Colonic mucosa (tissue), 4 donors: ENCODE results near the gene SPEG. TPM values are rescaled to one million over a fixed set of nuclear protein-coding genes. Genes with fewer than 3 reads are reported as not detected.

Source experiments
- DNase-seq: peaks from one replicate; pipeline ENCODE4 v3.0.0-alpha.2; 2020
- H3K27ac ChIP-seq: fragments of 200-600 bp; one replicate; pipeline ENCODE4 v1.8.0; 2021
- H3K27me3 ChIP-seq: fragments of 200-600 bp; one replicate; pipeline ENCODE4 v1.8.0; 2021
- H3K36me3 ChIP-seq: fragments of 200-600 bp; one replicate; pipeline ENCODE4 v1.8.0; 2021
- H3K4me1 ChIP-seq: fragments of 200-600 bp; one replicate; pipeline ENCODE4 v1.8.0; 2021; ENCODE audit warnings: mild to moderate bottlenecking
- H3K4me3 ChIP-seq: fragments of 200-600 bp; one replicate; pipeline ENCODE4 v1.8.0; 2021
- H3K9ac ChIP-seq, 2 donors: one replicate each; pipeline ENCODE4 v1.7.0; 2013; ENCODE audit warnings: control low read depth in 2 of 2, low read depth in 2 of 2, low read length in 2 of 2
- H3K9me3 ChIP-seq: fragments of 200-600 bp; one replicate; pipeline ENCODE4 v1.8.0; 2021
- intact Hi-C: fragments of 100-400 bp; cut with DNase I; formaldehyde crosslinking; loops from one replicate; pipeline ENCODE4 v1.14.1; 2022
- total RNA-seq, 2 donors: library from RNA; stranded (reverse); fragmentation: NEBNext Ultra II Directional in 1 of 2; extraction: Animal tissue kit (Norgen Biotek cat#: 25700) in 1 of 2; gene quantifications; one replicate each; pipeline ENCODE4 v1.2.1, GENCODE V29; 2021
- TF ChIP-seq, protein P1 (sequence below): fragments of 200-600 bp; IDR thresholded peaks from one replicate; pipeline ENCODE4 v1.8.0; 2022; ENCODE audit warnings: antibody characterized with exemption, mild to moderate bottlenecking
- donor health status: healthy.
- donor health status: DM: no; HTN: no; CAD: no.
- donor health status: DM: no; HTN: no; CAD: no.

Gene SPEG
- total RNA-seq, 2 donors from 2014 or later = 6.2 to 19.3 TPM

- Histone ChIP-seq H3K27ac (no peak overlapping the region), H3K36me3 (no peaks in the 10 kb centered on the region), H3K4me3 (no peak overlapping the region), H3K9ac (no peak overlapping the region), H3K9me3 (no peaks in the 10 kb centered on the region), H3K27me3 (peaks cover 28% of the 10 kb centered on the region), H3K4me1 (no peaks in the 10 kb centered on the region)
- DNase-seq = no peak
- TF ChIP-seq, protein P1, sequence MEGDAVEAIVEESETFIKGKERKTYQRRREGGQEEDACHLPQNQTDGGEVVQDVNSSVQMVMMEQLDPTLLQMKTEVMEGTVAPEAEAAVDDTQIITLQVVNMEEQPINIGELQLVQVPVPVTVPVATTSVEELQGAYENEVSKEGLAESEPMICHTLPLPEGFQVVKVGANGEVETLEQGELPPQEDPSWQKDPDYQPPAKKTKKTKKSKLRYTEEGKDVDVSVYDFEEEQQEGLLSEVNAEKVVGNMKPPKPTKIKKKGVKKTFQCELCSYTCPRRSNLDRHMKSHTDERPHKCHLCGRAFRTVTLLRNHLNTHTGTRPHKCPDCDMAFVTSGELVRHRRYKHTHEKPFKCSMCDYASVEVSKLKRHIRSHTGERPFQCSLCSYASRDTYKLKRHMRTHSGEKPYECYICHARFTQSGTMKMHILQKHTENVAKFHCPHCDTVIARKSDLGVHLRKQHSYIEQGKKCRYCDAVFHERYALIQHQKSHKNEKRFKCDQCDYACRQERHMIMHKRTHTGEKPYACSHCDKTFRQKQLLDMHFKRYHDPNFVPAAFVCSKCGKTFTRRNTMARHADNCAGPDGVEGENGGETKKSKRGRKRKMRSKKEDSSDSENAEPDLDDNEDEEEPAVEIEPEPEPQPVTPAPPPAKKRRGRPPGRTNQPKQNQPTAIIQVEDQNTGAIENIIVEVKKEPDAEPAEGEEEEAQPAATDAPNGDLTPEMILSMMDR = no peak
- intact Hi-C loops = no loop called here
These were observed 73.7 kb downstream of the SPEG start for GRCh38 chr2:219508444-219508734.

DNA sequence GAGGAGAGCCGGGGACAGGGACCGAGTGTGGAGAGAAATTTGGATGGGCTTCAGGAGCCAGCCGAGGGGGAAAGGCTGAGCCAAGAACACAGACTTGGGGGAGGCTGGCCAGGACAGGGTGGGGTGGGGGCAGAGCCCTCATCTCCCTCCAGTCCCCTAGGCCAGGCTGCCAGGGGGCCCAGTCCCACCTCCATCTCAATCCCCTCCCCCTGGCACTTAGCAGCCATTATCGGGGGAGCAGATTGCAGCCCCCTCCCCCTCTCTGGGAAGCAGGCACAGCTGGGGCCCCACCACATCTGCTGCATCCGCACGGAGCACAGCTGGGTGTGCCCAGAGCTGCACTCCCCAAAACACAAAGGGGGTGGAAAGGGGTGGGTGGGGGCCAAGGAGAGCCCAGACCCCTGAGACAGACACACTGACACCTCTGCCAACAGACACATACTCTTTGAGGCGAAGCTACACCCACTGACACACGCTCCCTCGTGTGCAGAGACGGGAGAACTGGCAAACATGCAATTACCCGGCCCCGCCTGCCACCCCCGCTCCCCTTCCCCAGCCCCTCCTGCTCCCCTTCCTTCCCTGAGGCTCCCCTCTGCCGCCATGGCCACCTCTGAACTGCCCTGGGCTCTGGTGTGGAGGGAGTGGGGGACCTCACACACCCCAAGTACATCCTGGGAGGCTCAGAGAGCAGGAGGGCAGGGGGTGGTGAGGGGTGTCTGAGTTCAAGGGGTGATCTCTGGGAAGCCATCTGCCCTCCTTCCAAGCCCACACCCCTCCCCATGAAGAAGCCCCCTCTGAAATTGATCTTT is 74.5 kb downstream of the SPEG start:
- intact Hi-C loops = no loop called here
- no peak overlapping the region for H3K27ac ChIP-seq
- TF ChIP-seq, protein P1 = no peak
- H3K9ac ChIP-seq = no peak overlapping the region
- H3K36me3 ChIP-seq = no peaks in the 10 kb centered on the region
- H3K4me1 ChIP-seq = no peaks in the 10 kb centered on the region
- no peaks in the 10 kb centered on the region for H3K9me3 ChIP-seq
- H3K4me3 ChIP-seq = no peak overlapping the region
- DNase-seq = no peak
- peaks cover 36% of the 10 kb centered on the region for H3K27me3 ChIP-seq

DNA sequence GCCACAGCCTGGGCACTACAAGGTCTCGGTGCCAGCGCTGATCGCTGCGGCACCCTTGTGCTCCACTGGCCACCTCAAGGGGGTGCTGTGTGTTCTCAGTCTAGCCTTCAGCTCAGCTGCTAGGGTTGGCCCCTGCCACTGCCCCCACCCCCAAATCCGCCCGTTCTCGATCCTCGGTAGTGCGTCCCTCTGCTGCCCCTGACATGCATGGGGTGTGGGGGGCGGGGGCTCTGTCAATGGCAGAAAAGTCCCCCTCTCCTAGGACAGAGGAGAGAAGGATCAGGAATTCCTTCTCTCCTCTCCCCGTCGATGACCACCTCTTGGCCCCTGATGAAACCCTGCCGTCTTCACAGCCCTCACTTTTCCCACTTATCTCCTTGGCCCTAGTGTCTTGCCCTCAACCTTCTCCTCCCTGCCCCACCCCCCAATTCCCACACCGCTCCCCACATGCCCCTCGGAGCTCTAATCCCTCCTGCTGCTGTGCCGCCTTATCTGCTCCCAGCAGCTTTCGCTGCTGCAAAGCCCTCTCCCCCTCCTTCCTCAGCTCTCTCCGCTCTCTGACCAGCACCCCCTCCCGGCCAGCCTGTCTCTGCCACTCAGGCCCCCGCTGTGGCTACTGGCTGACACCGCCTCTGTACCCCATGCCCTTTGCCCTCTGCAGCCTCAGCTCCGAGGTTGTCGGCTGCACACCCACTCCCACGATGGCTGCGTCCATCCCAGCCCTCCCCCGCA is 75.3 kb downstream of the SPEG start:
- no peak overlapping the region for H3K9ac ChIP-seq
- intact Hi-C loops = no loop called here

DNA sequence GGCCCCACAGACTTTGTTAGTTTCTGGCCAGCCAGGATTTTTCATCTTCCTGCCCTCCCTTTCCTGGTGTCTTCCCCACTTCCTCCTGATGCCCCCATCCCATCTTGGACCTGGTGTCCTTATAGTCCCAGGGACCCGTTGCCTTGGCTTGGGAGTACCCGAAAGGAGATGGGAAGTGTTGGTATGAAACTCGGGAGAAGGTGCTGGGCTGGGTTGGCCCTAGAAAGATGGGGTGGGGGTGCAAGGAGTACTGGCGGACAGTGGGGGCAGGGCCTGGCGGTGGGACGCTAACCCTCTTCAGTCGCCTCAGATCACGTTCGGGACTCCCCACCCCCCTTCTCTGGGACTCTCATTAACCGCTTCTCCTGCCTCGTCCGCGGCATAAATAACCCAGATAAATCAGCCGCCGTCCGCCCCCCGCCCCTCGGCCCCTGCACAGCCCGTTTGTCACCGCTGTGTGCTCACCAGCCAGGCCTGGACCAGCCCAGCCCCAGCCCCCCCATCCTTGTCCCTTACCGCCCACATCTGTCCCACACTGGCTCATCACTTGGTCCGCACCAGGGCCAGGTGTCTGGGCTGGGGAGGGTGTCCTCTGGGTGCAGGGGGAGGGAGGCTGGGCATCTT is 76.0 kb downstream of the SPEG start:
- no peaks in the 10 kb centered on the region for H3K4me1 ChIP-seq
- H3K36me3 ChIP-seq = no peaks in the 10 kb centered on the region
- no peak overlapping the region for H3K9ac ChIP-seq
- H3K4me3 ChIP-seq = no peak overlapping the region
- TF ChIP-seq, protein P1 = no peak
- intact Hi-C loops = no loop called here
- H3K9me3 ChIP-seq = no peaks in the 10 kb centered on the region
- H3K27ac ChIP-seq = no peak overlapping the region
- H3K27me3 ChIP-seq = peaks cover 44% of the 10 kb centered on the region
- DNase-seq = no peak

More for the DNA sequence above, 75.3 kb downstream of the SPEG start:
- Histone ChIP-seq H3K9me3 (no peaks in the 10 kb centered on the region), H3K27me3 (peaks cover 44% of the 10 kb centered on the region), H3K27ac (no peak overlapping the region), H3K36me3 (no peaks in the 10 kb centered on the region), H3K4me1 (no peaks in the 10 kb centered on the region), H3K4me3 (no peak overlapping the region)
- DNase-seq = peak; percentile 67
- TF ChIP-seq, protein P1 = peak; percentile 43

- TF ChIP-seq, protein P1 = no peak
- Histone ChIP-seq H3K27me3 (peaks cover 44% of the 10 kb centered on the region), H3K4me1 (no peaks in the 10 kb centered on the region), H3K27ac (no peak overlapping the region), H3K9me3 (no peaks in the 10 kb centered on the region), H3K9ac (no peak overlapping the region), H3K36me3 (no peaks in the 10 kb centered on the region), H3K4me3 (no peak overlapping the region)
- intact Hi-C loops = no loop called here
- no peak for DNase-seq
These were observed 77.1 kb downstream of the SPEG start for GRCh38 chr2:219511547-219512325.
